Neural progenitor cell (in vitro differentiated cells): Measurements from ENCODE around the gene A2M. TPM values are rescaled to one million over a fixed set of nuclear protein-coding genes. Genes with fewer than 3 reads are reported as not detected.
A peak's percentile ranks its signal among the peaks of the same experiment; 100 is the strongest.

ENCODE experiments used
- DNase-seq: peaks from one replicate; pipeline ENCODE4 v3.0.0-alpha.2; 2016; ENCODE audit warnings: low spot score
- H2AFZ ChIP-seq: fragments of 200-600 bp; sonication (generic); replicated peaks from 2 replicates; pipeline ENCODE4 v1.6.1; 2016; ENCODE audit warnings: antibody characterized with exemption
- H3F3A ChIP-seq: fragments of 200-600 bp; sonication (generic); 2 replicates; pipeline ENCODE4 v1.6.1; 2016; ENCODE audit warnings: antibody characterized with exemption, low read depth
- H3K27ac ChIP-seq: fragments of 200-600 bp; sonication (generic); 2 replicates; pipeline ENCODE4 v1.5.1; 2016; ENCODE audit warnings: mild to moderate bottlenecking
- H3K27me3 ChIP-seq: fragments of 200-600 bp; sonication (generic); 2 replicates; pipeline ENCODE4 v1.6.1; 2016; ENCODE audit warnings: mild to moderate bottlenecking, moderate library complexity
- H3K36me3 ChIP-seq: fragments of 200-600 bp; sonication (generic); 2 replicates; pipeline ENCODE4 v1.5.1; 2016
- H3K4me1 ChIP-seq: fragments of 200-600 bp; sonication (generic); 2 replicates; pipeline ENCODE4 v1.6.1; 2016; ENCODE audit warnings: mixed run types
- H3K4me2 ChIP-seq: fragments of 200-600 bp; sonication (generic); 2 replicates; pipeline ENCODE4 v1.6.1; 2016
- H3K4me3 ChIP-seq: fragments of 200-600 bp; sonication (generic); 2 replicates; pipeline ENCODE4 v1.5.1; 2016
- H3K79me2 ChIP-seq: fragments of 200-600 bp; sonication (generic); 2 replicates; pipeline ENCODE4 v1.6.1; 2016; ENCODE audit warnings: low read depth
- H3K9ac ChIP-seq: fragments of 200-600 bp; sonication (generic); 2 replicates; pipeline ENCODE4 v1.6.1; 2016
- H3K9me3 ChIP-seq: fragments of 200-600 bp; sonication (generic); 2 replicates; pipeline ENCODE4 v1.5.1; 2016; ENCODE audit warnings: low read depth
- H4K20me1 ChIP-seq: fragments of 200-600 bp; sonication (generic); 2 replicates; pipeline ENCODE4 v1.6.1; 2016; ENCODE audit warnings: low read depth
- H3K27ac Mint-ChIP-seq: 3 replicates; pipeline ENCODE4 v1.8.0; 2021; ENCODE audit warnings: mixed read lengths
- H3K27me3 Mint-ChIP-seq: 2 replicates; pipeline ENCODE4 v1.8.0; 2022; ENCODE audit warnings: low read depth, mild to moderate bottlenecking, inconsistent platforms, moderate library complexity, mixed read lengths; ENCODE audit not compliant: insufficient read depth
- H3K36me3 Mint-ChIP-seq: 3 replicates; pipeline ENCODE4 v1.8.0; 2021; ENCODE audit warnings: mixed read lengths
- H3K4me1 Mint-ChIP-seq: 3 replicates; pipeline ENCODE4 v1.8.0; 2021; ENCODE audit warnings: mixed read lengths
- H3K4me3 Mint-ChIP-seq: 3 replicates; pipeline ENCODE4 v1.8.0; 2021; ENCODE audit warnings: mild to moderate bottlenecking, moderate library complexity, mixed read lengths
- H3K9me3 Mint-ChIP-seq: 3 replicates; pipeline ENCODE4 v1.8.0; 2020; ENCODE audit warnings: mixed read lengths
- EZH2 ChIP-seq: fragments of 200-600 bp; sonication (generic); IDR thresholded peaks from 2 replicates; pipeline ENCODE4 v1.6.1; 2017; ENCODE audit warnings: antibody characterized with exemption, mild to moderate bottlenecking, moderate library complexity
- EZH2phosphoT487 ChIP-seq: fragments of 200-600 bp; sonication (generic); IDR thresholded peaks from 2 replicates; pipeline ENCODE4 v1.6.1; 2017; ENCODE audit warnings: antibody characterized with exemption
- total RNA-seq: library from RNA; depleted of rRNA; stranded (reverse); fragments of >200 nt; gene quantifications from 2 replicates; pipeline ENCODE4 v1.2.3, GENCODE V29; 2015; ENCODE audit warnings: low replicate concordance
- TF ChIP-seq, protein P1 (sequence below): fragments of 200-600 bp; sonication (generic); IDR thresholded peaks from 2 replicates; pipeline ENCODE4 v1.5.1; 2017; ENCODE audit warnings: antibody characterized with exemption, mild to moderate bottlenecking

Gene A2M
- total RNA-seq, 1 donor from 2014 or later = not detected

GRCh38 chr12:9134981-9135628 lies 19.4 kb upstream of the A2M start:
- Histone ChIP-seq H3K4me1 (no peaks in the 10 kb centered on the region), H3K79me2 (no peaks in the 10 kb centered on the region), H3F3A (no peaks in the 10 kb centered on the region), H3K27me3 (no peaks in the 10 kb centered on the region), H3K36me3 (no peaks in the 10 kb centered on the region), H3K9ac (no peak overlapping the region), H4K20me1 (no peaks in the 10 kb centered on the region), H3K4me2 (no peak overlapping the region), H3K4me3 (no peak overlapping the region), H3K9me3 (peaks cover 14% of the 10 kb centered on the region), H3K27ac (no peak overlapping the region), H2AFZ (no peak overlapping the region)
- TF ChIP-seq EZH2 (no peak), EZH2phosphoT487 (no peak)
- TF ChIP-seq, protein P1, sequence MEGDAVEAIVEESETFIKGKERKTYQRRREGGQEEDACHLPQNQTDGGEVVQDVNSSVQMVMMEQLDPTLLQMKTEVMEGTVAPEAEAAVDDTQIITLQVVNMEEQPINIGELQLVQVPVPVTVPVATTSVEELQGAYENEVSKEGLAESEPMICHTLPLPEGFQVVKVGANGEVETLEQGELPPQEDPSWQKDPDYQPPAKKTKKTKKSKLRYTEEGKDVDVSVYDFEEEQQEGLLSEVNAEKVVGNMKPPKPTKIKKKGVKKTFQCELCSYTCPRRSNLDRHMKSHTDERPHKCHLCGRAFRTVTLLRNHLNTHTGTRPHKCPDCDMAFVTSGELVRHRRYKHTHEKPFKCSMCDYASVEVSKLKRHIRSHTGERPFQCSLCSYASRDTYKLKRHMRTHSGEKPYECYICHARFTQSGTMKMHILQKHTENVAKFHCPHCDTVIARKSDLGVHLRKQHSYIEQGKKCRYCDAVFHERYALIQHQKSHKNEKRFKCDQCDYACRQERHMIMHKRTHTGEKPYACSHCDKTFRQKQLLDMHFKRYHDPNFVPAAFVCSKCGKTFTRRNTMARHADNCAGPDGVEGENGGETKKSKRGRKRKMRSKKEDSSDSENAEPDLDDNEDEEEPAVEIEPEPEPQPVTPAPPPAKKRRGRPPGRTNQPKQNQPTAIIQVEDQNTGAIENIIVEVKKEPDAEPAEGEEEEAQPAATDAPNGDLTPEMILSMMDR = peak; percentile 11
- no peak overlapping the region for H3K4me3 Mint-ChIP-seq
- H3K27me3 Mint-ChIP-seq = no peaks in the 10 kb centered on the region
- H3K27ac Mint-ChIP-seq = peak overlapping the region; percentile 14
- DNase-seq = no peak
- peaks cover 9% of the 10 kb centered on the region for H3K9me3 Mint-ChIP-seq
- H3K36me3 Mint-ChIP-seq = no peaks in the 10 kb centered on the region
- H3K4me1 Mint-ChIP-seq = no peaks in the 10 kb centered on the region

- Histone ChIP-seq H3K4me1 (no peaks in the 10 kb centered on the region), H3F3A (no peaks in the 10 kb centered on the region), H3K27me3 (no peaks in the 10 kb centered on the region), H4K20me1 (no peaks in the 10 kb centered on the region), H3K9ac (no peak overlapping the region), H2AFZ (no peak overlapping the region), H3K27ac (no peak overlapping the region), H3K79me2 (no peaks in the 10 kb centered on the region), H3K4me3 (no peak overlapping the region), H3K36me3 (no peaks in the 10 kb centered on the region), H3K9me3 (no peaks in the 10 kb centered on the region), H3K4me2 (no peak overlapping the region)
- H3K27me3 Mint-ChIP-seq = no peaks in the 10 kb centered on the region
- H3K9me3 Mint-ChIP-seq = peaks cover 7% of the 10 kb centered on the region
- no peaks in the 10 kb centered on the region for H3K36me3 Mint-ChIP-seq
- TF ChIP-seq, protein P1 = no peak
- TF ChIP-seq EZH2 (no peak), EZH2phosphoT487 (no peak)
- no peak overlapping the region for H3K4me3 Mint-ChIP-seq
- no peak overlapping the region for H3K27ac Mint-ChIP-seq
- DNase-seq = no peak
- H3K4me1 Mint-ChIP-seq = no peaks in the 10 kb centered on the region
These were observed 17.6 kb upstream of the A2M start for GRCh38 chr12:9133216-9133916.

GRCh38 chr12:9132008-9132535 lies 16.4 kb upstream of the A2M start:
- no peak overlapping the region for H3K4me3 Mint-ChIP-seq
- TF ChIP-seq, protein P1 = no peak
- no peak for TF ChIP-seq EZH2phosphoT487
- TF ChIP-seq EZH2 = no peak
- H3K27ac Mint-ChIP-seq = no peak overlapping the region

More at GRCh38 chr12:9132008-9132535, 16.4 kb upstream of the A2M start:
- no peaks in the 10 kb centered on the region for H3F3A ChIP-seq
- Mint-ChIP-seq H3K27me3 (peaks cover 2% of the 10 kb centered on the region), H3K9me3 (peaks cover 7% of the 10 kb centered on the region), H3K36me3 (no peaks in the 10 kb centered on the region), H3K4me1 (no peaks in the 10 kb centered on the region)
- H2AFZ ChIP-seq = no peak overlapping the region
- H3K9ac ChIP-seq = no peak overlapping the region
- H3K4me2 ChIP-seq = no peak overlapping the region
- H3K9me3 ChIP-seq = no peaks in the 10 kb centered on the region
- DNase-seq = no peak
- H3K4me1 ChIP-seq = no peaks in the 10 kb centered on the region
- H3K36me3 ChIP-seq = no peaks in the 10 kb centered on the region
- no peaks in the 10 kb centered on the region for H3K79me2 ChIP-seq
- no peaks in the 10 kb centered on the region for H3K27me3 ChIP-seq
- no peaks in the 10 kb centered on the region for H4K20me1 ChIP-seq
- no peak overlapping the region for H3K4me3 ChIP-seq
- no peak overlapping the region for H3K27ac ChIP-seq
